ENCODE measurements around the gene ITGA3.

ITGA3 gene

GRCh38 chr17:50063561-50064252 lies 7.8 kb downstream of the ITGA3 start:
- no peak for FAIRE-seq
- TF ChIP-seq SPI1 (IDR thresholded peaks at IDR 0.05; ENCODE audit: low read depth, low read length), result no peak
- no peak for TF ChIP-seq POLR2AphosphoS5 (IDR thresholded peaks at IDR 0.05; ENCODE audit: low read depth, low read length)
- TF ChIP-seq POU2F2 (IDR thresholded peaks at IDR 0.05; ENCODE audit: low read depth, low read length), result no peak
- TF ChIP-seq TAF1 (IDR thresholded peaks at IDR 0.05; ENCODE audit: low read depth, low read length), result no peak
- TF ChIP-seq PAX5 (IDR thresholded peaks at IDR 0.05; ENCODE audit: insufficient read depth, low read length, severe bottlenecking), result no peak
- TF ChIP-seq POLR2A (IDR thresholded peaks at IDR 0.05; ENCODE audit: low read depth, low read length), result no peak
- no peak for DNase-seq (ENCODE audit: insufficient read length, low spot score)

- DNase-seq (ENCODE audit: insufficient read length, low spot score), result no peak
- TF ChIP-seq SPI1 (IDR thresholded peaks at IDR 0.05; ENCODE audit: low read depth, low read length), result no peak
- TF ChIP-seq POU2F2 (IDR thresholded peaks at IDR 0.05; ENCODE audit: low read depth, low read length), result no peak
- TF ChIP-seq POLR2AphosphoS5 (IDR thresholded peaks at IDR 0.05; ENCODE audit: low read depth, low read length), result no peak
- TF ChIP-seq POLR2A (IDR thresholded peaks at IDR 0.05; ENCODE audit: low read depth, low read length), result no peak
- TF ChIP-seq TAF1 (IDR thresholded peaks at IDR 0.05; ENCODE audit: low read depth, low read length), result no peak
- TF ChIP-seq PAX5 (IDR thresholded peaks at IDR 0.05; ENCODE audit: insufficient read depth, low read length, severe bottlenecking), result no peak
- no peak for FAIRE-seq
These were observed 8.5 kb downstream of the ITGA3 start for GRCh38 chr17:50064253-50065001.

- DNase-seq (ENCODE audit: insufficient read length, low spot score) (no peak), FAIRE-seq (no peak)
- TF ChIP-seq POLR2A (IDR thresholded peaks at IDR 0.05; ENCODE audit: low read depth, low read length) (no peak), POU2F2 (IDR thresholded peaks at IDR 0.05; ENCODE audit: low read depth, low read length) (no peak), SPI1 (IDR thresholded peaks at IDR 0.05; ENCODE audit: low read depth, low read length) (no peak), PAX5 (IDR thresholded peaks at IDR 0.05; ENCODE audit: insufficient read depth, low read length, severe bottlenecking) (no peak), TAF1 (IDR thresholded peaks at IDR 0.05; ENCODE audit: low read depth, low read length) (no peak), POLR2AphosphoS5 (IDR thresholded peaks at IDR 0.05; ENCODE audit: low read depth, low read length) (no peak)
These were observed 9.1 kb downstream of the ITGA3 start for GRCh38 chr17:50065056-50065455.

- FAIRE-seq (no peak), DNase-seq (ENCODE audit: insufficient read length, low spot score) (no peak)
- TF ChIP-seq TAF1 (IDR thresholded peaks at IDR 0.05; ENCODE audit: low read depth, low read length) (no peak), SPI1 (IDR thresholded peaks at IDR 0.05; ENCODE audit: low read depth, low read length) (no peak), POLR2AphosphoS5 (IDR thresholded peaks at IDR 0.05; ENCODE audit: low read depth, low read length) (no peak), POU2F2 (IDR thresholded peaks at IDR 0.05; ENCODE audit: low read depth, low read length) (no peak), PAX5 (IDR thresholded peaks at IDR 0.05; ENCODE audit: insufficient read depth, low read length, severe bottlenecking) (no peak), POLR2A (IDR thresholded peaks at IDR 0.05; ENCODE audit: low read depth, low read length) (no peak)
These were observed 11.1 kb downstream of the ITGA3 start for GRCh38 chr17:50066995-50067394.

- DNase-seq (ENCODE audit: insufficient read length, low spot score) (no peak), FAIRE-seq (no peak)
- TF ChIP-seq POU2F2 (IDR thresholded peaks at IDR 0.05; ENCODE audit: low read depth, low read length) (no peak), POLR2AphosphoS5 (IDR thresholded peaks at IDR 0.05; ENCODE audit: low read depth, low read length) (no peak), PAX5 (IDR thresholded peaks at IDR 0.05; ENCODE audit: insufficient read depth, low read length, severe bottlenecking) (no peak), POLR2A (IDR thresholded peaks at IDR 0.05; ENCODE audit: low read depth, low read length) (no peak), TAF1 (IDR thresholded peaks at IDR 0.05; ENCODE audit: low read depth, low read length) (no peak), SPI1 (IDR thresholded peaks at IDR 0.05; ENCODE audit: low read depth, low read length) (no peak)
These were observed 12.1 kb downstream of the ITGA3 start for GRCh38 chr17:50067996-50068395.

GRCh38 chr17:50070908-50071680 lies 15.2 kb downstream of the ITGA3 start:
- no peak for TF ChIP-seq POLR2AphosphoS5 (IDR thresholded peaks at IDR 0.05; ENCODE audit: low read depth, low read length)
- TF ChIP-seq POLR2A (IDR thresholded peaks at IDR 0.05; ENCODE audit: low read depth, low read length), result no peak
- TF ChIP-seq SPI1 (IDR thresholded peaks at IDR 0.05; ENCODE audit: low read depth, low read length), result no peak
- TF ChIP-seq POU2F2 (IDR thresholded peaks at IDR 0.05; ENCODE audit: low read depth, low read length), result no peak
- no peak for TF ChIP-seq PAX5 (IDR thresholded peaks at IDR 0.05; ENCODE audit: insufficient read depth, low read length, severe bottlenecking)
- TF ChIP-seq TAF1 (IDR thresholded peaks at IDR 0.05; ENCODE audit: low read depth, low read length), result no peak
- DNase-seq (ENCODE audit: insufficient read length, low spot score), result no peak
- FAIRE-seq, result no peak

GRCh38 chr17:50071692-50072091 lies 15.8 kb downstream of the ITGA3 start:
- no peak for DNase-seq (ENCODE audit: insufficient read length, low spot score)
- no peak for FAIRE-seq
- TF ChIP-seq TAF1 (IDR thresholded peaks at IDR 0.05; ENCODE audit: low read depth, low read length) (no peak), PAX5 (IDR thresholded peaks at IDR 0.05; ENCODE audit: insufficient read depth, low read length, severe bottlenecking) (no peak)

GRCh38 chr17:50072130-50072529 lies 16.2 kb downstream of the ITGA3 start:
- FAIRE-seq, result no peak
- DNase-seq (ENCODE audit: insufficient read length, low spot score), result no peak
- TF ChIP-seq PAX5 (IDR thresholded peaks at IDR 0.05; ENCODE audit: insufficient read depth, low read length, severe bottlenecking) (no peak), SPI1 (IDR thresholded peaks at IDR 0.05; ENCODE audit: low read depth, low read length) (no peak), POLR2AphosphoS5 (IDR thresholded peaks at IDR 0.05; ENCODE audit: low read depth, low read length) (no peak), TAF1 (IDR thresholded peaks at IDR 0.05; ENCODE audit: low read depth, low read length) (no peak), POLR2A (IDR thresholded peaks at IDR 0.05; ENCODE audit: low read depth, low read length) (no peak), POU2F2 (IDR thresholded peaks at IDR 0.05; ENCODE audit: low read depth, low read length) (no peak)

- TF ChIP-seq PAX5 (IDR thresholded peaks at IDR 0.05; ENCODE audit: insufficient read depth, low read length, severe bottlenecking) (no peak), TAF1 (IDR thresholded peaks at IDR 0.05; ENCODE audit: low read depth, low read length) (no peak), POLR2AphosphoS5 (IDR thresholded peaks at IDR 0.05; ENCODE audit: low read depth, low read length) (no peak), SPI1 (IDR thresholded peaks at IDR 0.05; ENCODE audit: low read depth, low read length) (no peak), POU2F2 (IDR thresholded peaks at IDR 0.05; ENCODE audit: low read depth, low read length) (no peak), POLR2A (IDR thresholded peaks at IDR 0.05; ENCODE audit: low read depth, low read length) (no peak)
- DNase-seq (ENCODE audit: insufficient read length, low spot score) (no peak), FAIRE-seq (no peak)
These were observed 17.0 kb downstream of the ITGA3 start for GRCh38 chr17:50072925-50073324.

All from GM12891 (cell line).